NB4 (cell line): Measurements from ENCODE around the gene TIAM2.

ENCODE experiments used
- MYC ChIP-seq: IDR thresholded peaks from 2 replicates; pipeline ENCODE4 v1.6.1; 2011; ENCODE audit warnings: low read depth, low read length
- POLR2A ChIP-seq: IDR thresholded peaks from 2 replicates; pipeline ENCODE4 v1.6.1; 2011; ENCODE audit warnings: mild to moderate bottlenecking; ENCODE audit not compliant: insufficient read length; ENCODE audit errors: extremely low read depth
- TF ChIP-seq, protein P1 (sequence below): IDR thresholded peaks from one replicate; pipeline ENCODE4 v1.5.1; 2012; ENCODE audit warnings: low read depth, low read length

GRCh38 chr6:155216312-155217046, 221.4 kb downstream of the TIAM2 start:
- no peak for TF ChIP-seq POLR2A
- TF ChIP-seq MYC: no peak
- TF ChIP-seq, protein P1, sequence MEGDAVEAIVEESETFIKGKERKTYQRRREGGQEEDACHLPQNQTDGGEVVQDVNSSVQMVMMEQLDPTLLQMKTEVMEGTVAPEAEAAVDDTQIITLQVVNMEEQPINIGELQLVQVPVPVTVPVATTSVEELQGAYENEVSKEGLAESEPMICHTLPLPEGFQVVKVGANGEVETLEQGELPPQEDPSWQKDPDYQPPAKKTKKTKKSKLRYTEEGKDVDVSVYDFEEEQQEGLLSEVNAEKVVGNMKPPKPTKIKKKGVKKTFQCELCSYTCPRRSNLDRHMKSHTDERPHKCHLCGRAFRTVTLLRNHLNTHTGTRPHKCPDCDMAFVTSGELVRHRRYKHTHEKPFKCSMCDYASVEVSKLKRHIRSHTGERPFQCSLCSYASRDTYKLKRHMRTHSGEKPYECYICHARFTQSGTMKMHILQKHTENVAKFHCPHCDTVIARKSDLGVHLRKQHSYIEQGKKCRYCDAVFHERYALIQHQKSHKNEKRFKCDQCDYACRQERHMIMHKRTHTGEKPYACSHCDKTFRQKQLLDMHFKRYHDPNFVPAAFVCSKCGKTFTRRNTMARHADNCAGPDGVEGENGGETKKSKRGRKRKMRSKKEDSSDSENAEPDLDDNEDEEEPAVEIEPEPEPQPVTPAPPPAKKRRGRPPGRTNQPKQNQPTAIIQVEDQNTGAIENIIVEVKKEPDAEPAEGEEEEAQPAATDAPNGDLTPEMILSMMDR: no peak
